HepG2 (cell line): ENCODE results near the gene AJM1. TPM values are rescaled to one million over a fixed set of nuclear protein-coding genes. Genes with fewer than 3 reads are reported as not detected.

ENCODE experiments used
- HNRNPUL1 ChIP-seq: fragments of 200-400 bp; formaldehyde crosslinking; IDR thresholded peaks from 2 replicates; pipeline ENCODE4 v1.6.1; 2017; ENCODE audit warnings: low read depth, mild to moderate bottlenecking, low read length, moderate library complexity
- HOXD1 ChIP-seq: sonication (generic); formaldehyde crosslinking; IDR thresholded peaks from 2 replicates; pipeline ENCODE4 v1.5.0; 2020; ENCODE audit warnings: missing genetic modification reagents
- POLR2AphosphoS5 ChIP-seq: IDR thresholded peaks from 2 replicates; pipeline ENCODE4 v1.6.1; 2012; ENCODE audit warnings: low read depth, low read length
- POLR2G ChIP-seq: fragments of 200-400 bp; formaldehyde crosslinking; IDR thresholded peaks from 2 replicates; pipeline ENCODE4 v1.6.1; 2018; ENCODE audit warnings: mild to moderate bottlenecking, low read depth, low read length, moderate library complexity
- PRDM15 ChIP-seq: sonication (generic); formaldehyde crosslinking; IDR thresholded peaks from 2 replicates; pipeline ENCODE4 v1.4.0; 2020; ENCODE audit warnings: missing genetic modification reagents
- RFXAP ChIP-seq: sonication (generic); formaldehyde crosslinking; IDR thresholded peaks from 2 replicates; pipeline ENCODE4 v1.4.0; 2020; ENCODE audit warnings: missing genetic modification reagents, borderline replicate concordance
- ZMYM4 ChIP-seq: sonication (generic); formaldehyde crosslinking; IDR thresholded peaks from 2 replicates; pipeline ENCODE4 v1.8.1; 2023; ENCODE audit warnings: mild to moderate bottlenecking, missing genetic modification reagents
- ZNF354B ChIP-seq: sonication (generic); formaldehyde crosslinking; IDR thresholded peaks from 2 replicates; pipeline ENCODE4 v1.8.0; 2022; ENCODE audit warnings: mild to moderate bottlenecking, missing genetic modification reagents
- ZNF615 ChIP-seq: sonication (generic); formaldehyde crosslinking; IDR thresholded peaks from 2 replicates; pipeline ENCODE4 v1.5.0; 2020; ENCODE audit warnings: mild to moderate bottlenecking, missing genetic modification reagents, borderline replicate concordance
- polyA plus RNA-seq, 8 experiments: library from polyadenylated mRNA; depleted of rRNA in 3 of 8; stranded (reverse) in 7 of 8; unstranded in 1 of 8; fragments of >200 nt; fragmentation: Illumina TruSeq in 4 of 8; extraction: Trizol in 4 of 8; gene quantifications; 2 replicates each; pipeline versions ENCODE4 v1.2.1 to v1.2.3, GENCODE V29; 2011 to 2016; ENCODE audit warnings: low read depth in 4 of 8, missing spikeins in 1 of 8, mixed read lengths in 1 of 8; ENCODE audit not compliant: insufficient read depth in 1 of 8
- total RNA-seq, 5 experiments: library from RNA; depleted of rRNA; stranded (reverse); fragments of >200 nt; fragmentation: Illumina TruSeq; extraction: Trizol; gene quantifications; 2 replicates each; pipeline ENCODE4 v1.2.3, GENCODE V29; 2016; ENCODE audit warnings: low read depth in 1 of 5
- TF ChIP-seq, protein P1 (sequence below): sonication (generic); formaldehyde crosslinking; IDR thresholded peaks from 2 replicates; pipeline ENCODE4 v1.4.0; 2020; ENCODE audit warnings: low read depth, mild to moderate bottlenecking, missing genetic modification reagents

AJM1 gene
- total and polyA plus RNA-seq, 2 of the 13 experiments (the other 11 are each of a cell fraction or from before 2014, with no cell fraction given) = 1.1 to 1.2 TPM

- TF ChIP-seq PRDM15 (CRISPR knock-in tag) = no peak
- TF ChIP-seq HOXD1 (CRISPR knock-in tag) = no peak
- TF ChIP-seq, protein P1, sequence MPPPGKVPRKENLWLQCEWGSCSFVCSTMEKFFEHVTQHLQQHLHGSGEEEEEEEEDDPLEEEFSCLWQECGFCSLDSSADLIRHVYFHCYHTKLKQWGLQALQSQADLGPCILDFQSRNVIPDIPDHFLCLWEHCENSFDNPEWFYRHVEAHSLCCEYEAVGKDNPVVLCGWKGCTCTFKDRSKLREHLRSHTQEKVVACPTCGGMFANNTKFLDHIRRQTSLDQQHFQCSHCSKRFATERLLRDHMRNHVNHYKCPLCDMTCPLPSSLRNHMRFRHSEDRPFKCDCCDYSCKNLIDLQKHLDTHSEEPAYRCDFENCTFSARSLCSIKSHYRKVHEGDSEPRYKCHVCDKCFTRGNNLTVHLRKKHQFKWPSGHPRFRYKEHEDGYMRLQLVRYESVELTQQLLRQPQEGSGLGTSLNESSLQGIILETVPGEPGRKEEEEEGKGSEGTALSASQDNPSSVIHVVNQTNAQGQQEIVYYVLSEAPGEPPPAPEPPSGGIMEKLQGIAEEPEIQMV (CRISPR knock-in tag) = peak; percentile 4; the same call in 1 of the 2 replicates
- no peak for TF ChIP-seq ZNF354B (CRISPR knock-in tag)
- TF ChIP-seq ZNF615 = no peak
- TF ChIP-seq HNRNPUL1 = no peak
- TF ChIP-seq POLR2G = peak; percentile 42
- no peak for TF ChIP-seq ZMYM4 (CRISPR knock-in tag)
- TF ChIP-seq RFXAP (CRISPR knock-in tag) = peak; percentile 43; the same call in 1 of the 2 replicates
- peak; percentile 50; the same call in 1 of the 2 replicates for TF ChIP-seq POLR2AphosphoS5
- TF ChIP-seq, all 625 proteins: peak for 6
Measured at GRCh38 chr9:136795000-136795348, 47.3 kb upstream of the AJM1 start (continued).
